HG03108 (cell line): Measurements from ENCODE around the gene GNG12.

Experiments used
- ATAC-seq: cut with Tn5 transposase; IDR thresholded peaks from one replicate; pipeline ENCODE4 v1.9.1; 2021; ENCODE audit warnings: moderate library complexity; ENCODE audit not compliant: unreplicated experiment

GNG12 gene

DNA sequence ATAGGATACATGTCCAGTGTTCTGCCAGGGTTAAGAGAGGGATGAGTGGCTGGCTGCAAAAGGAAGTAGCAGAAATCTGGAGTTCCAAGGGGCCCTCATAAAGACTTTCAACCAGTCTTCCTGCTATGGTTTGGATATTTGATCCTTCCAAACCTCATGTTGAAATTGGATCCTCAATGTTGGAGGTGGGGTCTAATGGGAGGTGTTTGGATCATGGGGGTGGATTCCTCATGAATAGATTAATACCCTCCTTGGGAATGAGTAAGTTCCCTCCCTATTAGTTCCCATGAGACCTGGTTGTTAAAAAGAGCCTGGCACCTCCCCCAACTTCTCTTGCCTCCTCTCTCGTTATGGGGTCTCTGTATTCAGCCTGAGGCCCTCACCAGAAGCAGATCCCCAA is 10.1 kb upstream of the GNG12 start:
- no peak for ATAC-seq

GRCh38 chr1:67840449-67840848 is 7.2 kb upstream of the GNG12 start:
- no peak for ATAC-seq

GRCh38 chr1:67839826-67840225 is 6.6 kb upstream of the GNG12 start:
- ATAC-seq: no peak

- no peak for ATAC-seq
Measured at GRCh38 chr1:67838180-67838910, 5.1 kb upstream of the GNG12 start.

GRCh38 chr1:67836769-67837168 is 3.5 kb upstream of the GNG12 start:
- no peak for ATAC-seq

DNA sequence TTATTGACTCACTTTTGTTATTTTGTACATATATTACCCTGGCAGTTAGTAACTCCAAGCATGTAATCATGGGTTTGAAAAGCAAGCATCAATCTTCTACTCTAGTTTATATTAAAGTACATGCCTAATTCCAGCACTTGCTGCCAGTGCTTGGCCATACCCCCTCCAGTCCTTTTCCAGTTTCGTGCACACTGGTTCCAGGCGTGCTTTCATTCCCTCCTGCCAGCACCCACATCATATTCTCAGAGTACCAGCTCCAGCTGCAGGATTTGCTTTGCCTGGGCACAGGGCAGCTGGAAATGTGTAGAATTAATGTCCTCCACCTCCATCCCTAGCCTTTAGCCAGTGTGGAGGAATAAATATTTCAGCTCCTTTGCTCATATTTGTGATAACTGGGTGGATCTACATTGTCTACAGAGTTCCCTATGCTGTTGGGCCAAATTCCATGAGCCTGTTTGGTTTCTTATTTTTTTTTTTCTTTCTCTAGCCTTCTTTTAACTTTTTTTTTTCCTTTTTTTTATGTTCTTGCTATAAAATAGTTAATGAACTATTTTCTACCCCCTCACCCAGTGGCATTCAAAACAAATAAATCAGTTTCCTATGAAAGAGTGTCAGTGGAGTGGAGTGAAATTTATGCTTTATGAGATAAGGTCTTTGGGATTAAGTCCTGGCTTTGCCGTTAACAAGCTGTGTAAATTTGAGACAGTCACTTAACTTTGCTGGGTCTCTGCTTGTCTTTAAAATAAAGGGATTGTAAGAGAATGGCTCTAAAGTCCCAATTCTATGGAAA is 2.6 kb upstream of the GNG12 start:
- no peak for ATAC-seq

- no peak for ATAC-seq
Measured at GRCh38 chr1:67834246-67834877, 1.1 kb upstream of the GNG12 start.

DNA sequence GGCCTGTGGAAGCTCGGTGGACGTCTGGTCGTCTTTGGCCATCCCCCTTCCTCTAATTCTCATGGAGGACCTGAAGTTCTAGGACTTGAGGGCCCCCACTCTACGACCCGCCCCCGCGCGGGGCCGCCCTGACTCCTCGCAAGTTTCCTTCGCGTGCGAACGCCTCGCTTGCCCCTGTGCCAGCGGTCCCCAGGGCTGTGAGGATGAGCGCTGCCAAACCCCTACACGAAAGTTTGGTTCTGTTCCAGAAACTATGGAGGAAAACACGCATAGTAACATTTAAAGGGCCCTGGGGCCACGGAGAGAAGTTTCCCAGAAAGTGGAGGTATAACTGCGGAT is 304 bp upstream of the GNG12 start:
- ATAC-seq: no peak

GRCh38 chr1:67831850-67832513 is 1.3 kb downstream of the GNG12 start:
- no peak for ATAC-seq

DNA sequence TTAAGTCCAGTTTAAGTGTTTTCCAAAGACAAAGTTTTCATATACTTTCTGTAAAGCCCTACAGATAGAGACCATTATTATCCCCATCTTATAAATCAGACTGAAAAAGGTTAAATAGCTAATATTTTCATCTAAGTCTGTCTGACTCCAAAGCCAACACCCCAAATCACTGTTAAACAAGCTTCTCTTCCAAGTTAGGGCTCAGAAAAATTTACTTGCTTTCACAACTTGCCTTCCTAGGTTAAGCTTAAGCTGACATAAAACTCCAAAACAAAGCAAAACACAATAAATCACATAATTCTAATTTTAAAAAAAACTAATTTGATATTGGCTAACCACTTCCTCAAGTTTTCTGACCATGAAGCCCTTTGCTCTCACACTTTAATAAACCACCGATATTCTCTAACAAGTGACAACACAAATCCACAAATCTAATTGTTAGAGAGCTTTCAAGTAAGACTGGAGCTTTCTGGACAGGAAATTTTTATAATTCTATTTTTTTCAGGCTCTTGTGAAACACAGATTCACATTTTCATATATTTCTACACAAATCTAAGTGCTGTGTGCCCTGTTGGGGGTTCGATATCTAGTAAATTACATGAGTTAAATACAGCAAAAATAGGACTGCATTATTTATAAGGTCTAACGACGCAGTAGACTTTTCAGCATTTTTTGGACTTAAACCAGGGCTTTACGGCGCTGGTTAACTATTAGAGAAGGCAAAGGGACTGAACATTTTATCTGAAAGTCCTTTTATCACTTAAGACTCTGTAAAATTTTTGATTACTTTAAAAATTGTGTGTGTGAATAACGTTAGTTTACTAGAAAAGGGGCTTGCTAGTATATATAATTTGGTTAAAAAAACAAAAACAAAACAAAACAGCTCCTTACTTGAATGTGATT is 2.1 kb downstream of the GNG12 start:
- no peak for ATAC-seq

DNA sequence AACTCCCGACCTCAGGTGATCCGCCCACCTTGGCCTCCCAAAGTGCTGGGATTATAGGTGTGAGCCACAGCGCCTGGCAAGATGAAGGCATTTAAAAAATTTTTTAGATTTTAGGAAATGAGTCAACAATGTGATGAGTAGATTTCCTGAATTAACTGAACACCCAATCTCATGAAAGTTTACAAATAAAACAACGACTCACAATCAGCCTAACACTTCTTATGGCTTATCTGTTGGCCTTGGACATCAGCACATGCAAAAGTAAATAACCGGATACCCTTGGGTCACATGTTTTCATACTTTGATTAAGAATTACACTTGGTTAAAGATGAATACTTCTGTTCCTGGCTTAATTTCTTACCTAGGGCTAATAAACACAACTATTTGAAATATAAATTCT is 3.0 kb downstream of the GNG12 start:
- no peak for ATAC-seq

DNA sequence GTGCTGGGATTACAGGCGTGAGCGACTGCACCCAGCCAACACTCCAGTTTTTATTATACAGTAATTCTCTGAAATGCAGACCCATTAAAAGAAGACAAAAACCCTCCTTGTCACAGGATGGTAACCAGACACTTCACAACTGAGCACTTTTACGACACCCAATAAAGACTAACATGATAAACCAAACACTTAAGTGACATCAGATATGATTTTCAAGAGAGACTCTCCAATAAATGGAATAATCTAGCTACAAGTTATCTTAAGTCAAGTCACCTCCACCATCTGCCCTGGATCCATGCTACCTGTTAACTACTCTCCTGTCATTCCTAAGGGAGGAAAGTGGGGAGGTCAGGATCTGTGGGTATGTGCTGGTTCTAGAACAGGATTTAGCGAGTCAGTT is 5.6 kb downstream of the GNG12 start:
- ATAC-seq: no peak

DNA sequence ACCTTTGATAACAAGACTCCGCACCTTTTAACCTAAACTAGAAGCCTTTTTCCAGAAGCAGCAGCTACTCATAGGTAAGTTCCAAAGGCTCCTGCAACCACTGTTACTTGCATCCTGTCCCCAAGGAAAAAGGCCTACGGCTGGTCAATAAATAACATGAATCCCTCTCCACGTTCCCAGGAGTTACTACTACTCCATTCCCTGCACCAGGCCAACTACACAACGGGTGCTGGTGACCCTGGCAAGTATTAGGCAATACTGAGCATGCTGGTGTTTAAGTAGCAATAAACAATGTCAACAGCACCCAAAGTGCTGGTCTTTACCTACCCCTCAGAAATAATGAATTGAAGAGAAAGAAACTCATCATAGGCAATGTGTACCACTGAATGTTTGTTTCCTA is 7.7 kb downstream of the GNG12 start:
- no peak for ATAC-seq

GRCh38 chr1:67824766-67825165 is 8.5 kb downstream of the GNG12 start:
- no peak for ATAC-seq

GRCh38 chr1:67823615-67824014 is 9.7 kb downstream of the GNG12 start:
- ATAC-seq: no peak

DNA sequence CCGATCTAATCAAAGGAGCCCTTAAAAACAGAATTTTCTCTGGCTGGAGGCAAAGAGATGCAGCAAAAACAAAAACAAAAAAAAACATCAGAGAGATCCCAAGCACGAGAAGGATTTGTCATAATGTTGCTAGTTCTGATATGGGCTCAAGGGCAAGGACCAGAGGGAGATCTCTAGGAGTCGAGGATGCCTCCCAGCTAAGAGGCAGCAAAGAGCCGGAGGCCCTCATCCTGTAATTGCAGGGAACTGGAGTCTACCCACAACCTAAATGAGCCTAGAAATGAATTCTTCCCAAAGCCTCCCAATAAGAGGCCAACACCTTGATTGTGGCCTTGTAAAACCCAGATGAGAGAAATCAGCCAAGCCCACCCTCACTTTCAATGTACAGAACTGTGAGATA is 12.0 kb downstream of the GNG12 start:
- no peak for ATAC-seq

GRCh38 chr1:67818725-67819301 is 14.5 kb downstream of the GNG12 start:
- ATAC-seq: no peak

DNA sequence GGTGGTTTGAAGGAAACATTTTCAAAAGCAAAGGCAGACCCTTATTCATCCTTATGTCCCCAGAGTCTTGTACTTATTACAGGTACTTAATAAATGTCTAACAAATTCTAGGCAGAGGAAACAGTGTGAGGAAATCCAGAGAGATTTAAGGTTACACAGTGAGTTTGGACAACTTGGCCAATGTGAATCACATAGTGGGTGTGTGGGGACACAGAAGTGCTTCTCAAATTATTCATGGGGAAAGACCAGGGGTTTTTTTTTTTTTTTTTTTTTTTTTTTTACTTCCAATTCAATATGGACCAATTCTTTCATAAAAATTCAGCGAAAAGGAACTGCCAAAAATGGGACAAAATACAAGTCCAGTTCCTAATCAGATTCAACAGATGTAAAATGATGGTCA is 15.1 kb downstream of the GNG12 start:
- ATAC-seq: no peak

DNA sequence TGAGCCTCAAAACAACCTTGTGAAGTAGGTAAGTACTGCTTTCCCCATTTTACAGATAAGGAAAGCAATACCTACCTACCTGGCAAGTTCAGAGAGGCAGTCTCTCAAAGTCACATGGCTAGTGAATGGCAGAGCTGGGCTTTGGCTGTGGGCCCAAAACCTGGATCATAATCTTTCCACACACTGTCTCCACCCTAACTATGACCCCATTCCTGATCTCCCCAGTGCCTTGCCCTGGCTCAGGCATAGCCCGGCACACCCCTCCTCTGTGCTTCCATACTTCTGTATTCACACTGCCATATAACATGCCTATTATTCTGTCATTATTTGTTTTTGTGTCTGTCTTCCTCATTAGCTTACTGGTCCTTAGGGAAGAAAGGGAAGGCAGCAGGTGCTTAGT is 15.9 kb downstream of the GNG12 start:
- ATAC-seq: no peak

GRCh38 chr1:67816506-67816905 is 16.8 kb downstream of the GNG12 start:
- no peak for ATAC-seq
